HG02970 (cell line): ENCODE results near the gene PRPF19.

ENCODE experiments used
- ATAC-seq: cut with Tn5 transposase; IDR thresholded peaks from one replicate; pipeline ENCODE4 v1.9.1; 2021; ENCODE audit warnings: mild to moderate bottlenecking, moderate library complexity, moderate number of reproducible peaks; ENCODE audit not compliant: unreplicated experiment, low FRiP score

PRPF19 gene

DNA sequence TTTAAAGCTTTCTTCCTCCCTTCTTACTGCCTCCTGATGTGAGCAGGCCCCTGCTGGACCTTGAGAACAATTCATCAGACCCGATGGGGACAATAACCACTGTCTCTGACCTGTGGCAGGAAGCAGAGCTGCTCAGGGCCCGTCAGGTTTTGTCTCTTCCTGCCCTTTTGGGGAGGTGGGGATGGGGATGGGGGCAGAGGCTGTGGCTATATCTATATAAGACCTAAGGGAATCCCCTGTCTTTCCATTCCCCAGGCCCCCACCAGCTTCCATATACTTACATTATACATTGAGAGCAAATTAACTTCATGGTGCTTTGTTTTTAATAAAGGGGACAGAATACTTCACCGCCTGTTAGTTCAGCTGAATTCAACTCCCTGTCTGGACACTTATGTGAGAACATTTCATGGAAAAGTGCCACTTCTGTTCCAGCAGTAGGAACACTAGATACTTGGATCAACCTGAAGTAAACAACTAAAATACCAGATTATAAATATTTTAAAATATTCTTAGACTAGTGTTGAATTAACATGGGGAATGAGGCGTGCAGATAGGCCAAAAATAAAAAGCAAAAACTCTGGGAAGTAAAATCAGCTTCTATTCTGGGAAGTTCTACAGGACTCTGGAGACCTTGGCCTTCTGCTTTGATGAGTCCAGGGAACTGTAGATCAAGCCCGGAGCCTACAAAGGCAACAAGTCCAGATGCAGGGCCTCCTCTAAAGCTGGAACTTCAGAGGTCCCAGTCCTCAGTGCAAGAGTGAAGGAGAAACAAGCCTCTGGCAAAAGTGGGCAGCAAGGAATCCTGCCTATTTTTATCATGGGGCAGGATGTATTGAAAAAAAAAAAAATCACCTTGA is 27.9 kb downstream of the PRPF19 start:
- no peak for ATAC-seq

GRCh38 chr11:60876168-60876485 is 30.3 kb downstream of the PRPF19 start:
- no peak for ATAC-seq

DNA sequence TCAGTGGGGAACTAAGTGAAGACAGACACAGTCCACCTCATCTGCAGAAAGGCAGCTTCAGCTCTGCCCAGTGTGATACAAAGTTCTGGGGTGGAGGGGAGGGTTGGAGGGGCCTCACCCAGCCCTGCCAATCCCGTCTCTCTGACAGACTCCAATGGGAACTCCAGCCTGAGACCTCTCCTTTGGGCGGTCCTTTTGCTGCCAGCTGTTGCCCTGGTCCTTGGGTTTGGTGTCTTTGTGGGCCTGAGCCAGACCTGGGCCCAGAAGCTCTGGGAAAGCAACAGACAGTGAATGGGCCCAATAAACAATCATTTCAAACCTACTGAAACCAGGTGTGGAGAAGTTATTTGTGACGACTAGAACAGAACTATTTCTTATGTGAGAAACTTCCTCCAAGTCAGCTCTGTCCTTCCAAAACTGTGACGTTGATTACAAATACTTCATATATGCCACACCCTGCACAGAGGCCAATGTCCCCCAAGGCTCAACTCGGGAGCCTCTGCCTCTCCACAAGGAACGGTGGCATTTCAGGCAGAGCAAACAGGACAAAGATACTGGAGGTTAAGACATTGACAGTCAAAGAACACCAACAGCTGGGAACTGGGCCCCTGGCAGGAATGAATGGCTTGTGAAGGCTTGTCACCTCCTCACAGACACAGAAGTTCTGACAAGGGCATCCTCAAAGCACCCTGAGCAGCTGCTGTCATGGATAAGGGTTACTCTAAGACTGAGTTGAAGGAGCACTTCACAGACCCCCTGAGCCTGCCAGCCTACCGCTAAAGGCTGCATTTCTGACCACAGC is 30.8 kb downstream of the PRPF19 start:
- ATAC-seq = no peak

GRCh38 chr11:60874421-60875365 is 31.7 kb downstream of the PRPF19 start:
- no peak for ATAC-seq

- no peak for ATAC-seq
Measured at GRCh38 chr11:60873533-60873932, 32.9 kb downstream of the PRPF19 start.

GRCh38 chr11:60872961-60873524 is 33.3 kb downstream of the PRPF19 start:
- no peak for ATAC-seq

GRCh38 chr11:60872124-60872960 is 34.0 kb downstream of the PRPF19 start:
- ATAC-seq = no peak

DNA sequence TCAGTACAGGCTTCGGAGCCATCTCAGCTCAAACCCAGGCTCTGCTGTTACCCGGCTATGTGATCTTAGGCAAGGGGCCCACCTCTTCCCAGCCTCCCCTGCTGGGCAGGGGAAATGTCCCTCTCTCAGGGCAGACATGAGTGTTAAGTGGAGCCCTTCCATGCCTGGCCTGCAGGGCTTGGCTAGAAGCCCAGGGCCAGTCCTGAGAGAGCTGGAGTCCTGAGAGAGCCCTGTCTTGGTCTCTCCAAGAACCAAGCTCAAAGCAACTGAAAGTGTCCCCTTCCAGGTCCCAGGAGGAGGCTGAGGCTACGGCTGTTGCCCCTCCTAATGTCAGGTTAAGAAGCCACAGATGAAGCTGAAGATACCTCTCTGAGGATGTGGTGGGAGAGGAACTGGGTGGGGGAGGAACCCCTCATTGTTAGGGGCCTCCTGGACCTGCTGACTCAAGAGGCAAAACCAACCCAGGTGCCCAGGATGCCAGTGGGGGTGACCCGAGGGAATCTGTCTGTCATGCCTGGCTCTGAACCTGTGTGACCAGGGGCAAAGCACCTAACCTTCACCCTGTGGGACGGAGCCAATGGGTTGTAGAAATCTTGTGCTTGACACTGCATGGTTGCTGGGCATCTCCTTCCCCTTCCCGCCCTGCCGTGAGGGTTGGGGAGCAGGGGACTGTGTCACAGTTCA is 34.9 kb downstream of the PRPF19 start:
- ATAC-seq = no peak

DNA sequence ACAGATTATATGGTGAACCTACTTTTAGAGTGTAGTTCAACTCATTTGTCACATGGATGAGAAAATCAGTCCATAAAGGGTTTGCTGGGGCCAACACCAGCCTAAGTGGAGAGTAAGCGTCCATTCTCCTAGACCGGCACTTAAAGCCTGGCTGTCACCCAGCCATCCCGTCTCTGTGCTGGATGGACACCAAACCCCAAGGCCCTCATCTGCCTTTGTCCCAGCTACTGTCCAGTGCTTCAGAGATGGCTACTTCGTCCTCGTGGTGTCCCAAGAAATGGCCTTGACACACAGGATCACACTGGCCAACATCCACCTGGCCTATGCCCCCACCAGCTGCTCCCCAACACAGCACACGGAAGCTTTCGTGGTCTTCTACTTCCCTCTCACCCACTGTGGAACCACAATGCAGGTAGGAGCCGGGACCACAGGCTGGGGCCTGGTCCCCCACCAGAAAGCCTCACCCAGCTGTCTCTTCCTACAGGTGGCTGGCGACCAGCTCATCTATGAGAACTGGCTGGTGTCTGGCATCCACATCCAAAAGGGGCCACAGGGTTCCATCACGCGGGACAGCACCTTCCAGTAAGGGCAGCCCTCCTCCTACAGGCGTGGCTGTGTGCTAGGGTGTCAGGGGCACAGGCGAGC is 35.5 kb downstream of the PRPF19 start:
- ATAC-seq = no peak

DNA sequence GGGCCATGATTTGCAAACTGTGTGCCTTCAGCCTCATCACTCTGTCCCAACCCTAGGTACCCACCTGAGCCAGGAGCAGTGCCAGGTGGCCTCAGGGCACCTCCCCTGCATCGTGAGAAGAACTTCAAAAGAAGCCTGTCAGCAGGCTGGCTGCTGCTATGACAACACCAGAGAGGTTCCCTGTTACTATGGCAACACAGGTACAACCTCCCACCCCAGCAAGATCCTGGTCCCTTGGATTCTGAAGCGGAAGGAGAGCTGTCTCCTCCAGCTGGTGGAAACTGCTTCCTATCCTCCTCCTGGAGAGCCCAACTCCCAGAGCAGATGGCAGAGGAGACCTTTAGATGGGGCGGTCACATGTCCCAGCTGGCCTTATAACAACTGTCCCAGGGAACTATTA is 36.1 kb downstream of the PRPF19 start:
- no peak for ATAC-seq

DNA sequence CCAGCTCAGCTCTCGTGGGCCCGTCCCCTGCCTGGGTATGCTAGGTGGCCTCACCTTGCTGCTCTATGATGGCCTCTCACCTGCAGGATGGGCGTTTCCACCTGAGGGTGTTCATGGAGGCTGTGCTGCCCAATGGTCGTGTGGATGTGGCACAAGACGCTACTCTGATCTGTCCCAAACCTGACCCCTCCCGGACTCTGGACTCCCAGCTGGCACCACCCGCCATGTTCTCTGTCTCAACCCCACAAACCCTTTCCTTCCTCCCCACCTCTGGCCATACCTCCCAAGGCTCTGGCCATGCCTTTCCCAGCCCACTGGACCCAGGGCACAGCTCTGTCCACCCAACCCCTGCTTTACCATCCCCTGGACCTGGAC is 36.9 kb downstream of the PRPF19 start:
- ATAC-seq = no peak

- no peak for ATAC-seq
Measured at GRCh38 chr11:60868682-60869450, 37.5 kb downstream of the PRPF19 start.

DNA sequence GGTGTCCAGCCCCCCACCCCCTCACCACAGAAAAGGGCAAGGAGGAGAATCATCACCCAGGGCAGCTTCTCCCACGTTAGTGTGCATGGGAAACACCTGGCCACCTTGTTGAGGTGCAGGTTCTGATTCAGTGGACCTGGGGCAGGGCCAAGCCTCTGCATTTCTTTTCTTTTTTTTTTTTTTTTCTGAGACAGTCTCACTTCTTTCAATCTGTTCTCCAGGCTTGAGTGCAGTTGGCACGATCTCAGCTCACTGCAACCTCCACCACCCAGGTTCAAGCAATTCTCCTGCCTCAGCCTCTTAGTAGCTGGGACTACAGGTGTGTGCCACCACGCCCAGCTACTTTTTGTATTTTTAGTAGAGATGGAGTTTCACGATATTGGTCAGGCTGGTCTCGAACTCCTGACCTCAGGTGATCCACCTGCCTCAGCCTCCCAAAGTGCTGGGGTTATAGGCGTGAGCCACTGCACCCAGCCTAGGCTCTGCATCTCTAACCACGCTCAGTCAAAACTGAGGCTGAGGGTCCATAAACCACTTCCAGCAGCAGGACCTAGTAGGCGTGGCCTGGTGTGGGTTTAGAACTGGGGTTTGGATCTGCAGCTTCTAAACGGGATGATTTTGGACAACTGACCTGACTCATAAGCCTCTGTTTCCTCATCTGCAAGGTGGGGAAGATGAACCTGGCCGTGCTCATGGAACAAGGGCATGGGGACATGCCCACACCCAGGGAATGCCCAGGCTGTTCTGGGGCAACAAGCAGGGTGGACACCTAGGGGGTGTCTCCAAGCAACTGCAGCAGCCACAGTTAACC is 38.3 kb downstream of the PRPF19 start:
- ATAC-seq = no peak

DNA sequence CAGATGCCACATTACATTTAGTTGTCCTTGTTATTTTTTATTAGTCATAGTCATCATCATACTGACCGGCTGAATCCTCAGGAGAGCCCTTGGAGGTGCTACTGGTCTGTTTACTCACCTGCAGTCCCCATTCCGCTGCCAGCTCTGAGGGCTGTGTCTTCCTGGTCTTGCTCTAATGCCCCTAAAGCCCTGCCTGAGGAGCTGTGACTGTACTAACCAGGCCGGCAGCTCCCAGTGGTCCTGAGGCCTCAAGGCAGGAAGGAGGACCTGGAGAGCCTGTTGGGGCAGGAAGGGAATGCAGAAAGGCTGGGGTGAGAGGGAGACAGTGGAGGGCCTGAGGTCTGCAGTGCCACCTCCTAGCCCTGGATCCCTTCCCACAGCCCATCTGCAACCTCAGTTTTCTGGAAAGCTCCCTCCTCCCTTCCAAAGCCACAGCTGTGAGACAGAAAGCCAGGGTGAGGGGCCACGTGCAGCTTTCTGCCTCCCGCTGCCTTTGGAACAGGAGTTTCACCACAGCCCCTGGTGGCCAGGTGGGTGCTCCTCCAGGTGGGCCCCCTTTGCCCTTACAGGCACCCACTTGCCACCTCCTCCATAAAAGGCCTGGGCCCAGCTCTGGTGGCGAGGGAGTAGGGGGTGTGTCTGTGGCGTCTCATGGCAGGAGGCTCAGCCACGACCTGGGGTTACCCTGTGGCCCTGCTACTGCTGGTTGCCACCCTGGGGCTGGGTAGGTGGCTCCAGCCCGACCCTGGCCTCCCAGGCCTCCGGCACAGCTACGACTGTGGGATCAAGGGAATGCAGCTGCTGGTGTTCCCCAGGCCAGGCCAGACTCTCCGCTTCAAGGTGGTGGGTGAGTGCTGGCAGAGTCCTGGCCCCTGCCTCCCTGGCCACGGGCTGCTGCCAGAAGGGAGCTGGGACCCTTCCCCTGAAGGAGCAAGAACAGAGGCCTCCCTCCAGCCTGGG is 39.2 kb downstream of the PRPF19 start, which contains the start of gene ZP1:
ZP1 (plus strand) TSS at position 632 of the 960 bp plus-strand sequence; CDS start at position 652, 20 bp downstream.
- no peak for ATAC-seq

GRCh38 chr11:60864856-60865513 is 41.4 kb downstream of the PRPF19 start:
- ATAC-seq = no peak
